Heart right ventricle (tissue), 16 donors: ENCODE data around the gene ZNF318. TPM values are rescaled to one million over a fixed set of nuclear protein-coding genes. Genes with fewer than 3 reads are reported as not detected.

ENCODE experiments used
- ATAC-seq, 8 donors: fragments of 200-7000 bp; cut with Tn5 transposase; one replicate each; pipeline ENCODE4 v1.9.1; 2020; ENCODE audit warnings: mild to moderate bottlenecking in 8 of 8, moderate library complexity in 8 of 8, moderate number of reproducible peaks in 1 of 8
- DNase-seq, 2 donors: peaks; one replicate each; pipeline ENCODE4 v3.0.0-alpha.2; 2020
- H3K27ac ChIP-seq, 10 donors: fragments of 200-600 bp; sonication (generic) in 2 of 10; one replicate each; pipeline versions ENCODE4 v1.5.0 to v1.8.0; 2020 to 2022; ENCODE audit warnings: mild to moderate bottlenecking in 3 of 10
- H3K27me3 ChIP-seq, 7 donors: fragments of 200-600 bp; one replicate each; pipeline ENCODE4 v1.8.0; 2021 to 2022; ENCODE audit warnings: mild to moderate bottlenecking in 2 of 7
- H3K36me3 ChIP-seq, 9 donors: fragments of 200-600 bp; sonication (generic) in 1 of 9; one replicate each; pipeline versions ENCODE4 v1.5.0 to v1.8.0; 2020 to 2022; ENCODE audit warnings: mild to moderate bottlenecking in 2 of 9
- H3K4me1 ChIP-seq, 9 donors: fragments of 200-600 bp; sonication (generic) in 1 of 9; one replicate each; pipeline versions ENCODE4 v1.5.0 to v1.8.0; 2020 to 2022; ENCODE audit warnings: mild to moderate bottlenecking in 4 of 9
- H3K4me3 ChIP-seq, 10 donors: fragments of 200-600 bp; sonication (generic) in 2 of 10; one replicate each; pipeline versions ENCODE4 v1.5.0 to v1.8.0; 2020 to 2022; ENCODE audit warnings: mild to moderate bottlenecking in 7 of 10, moderate library complexity in 2 of 10
- H3K9me3 ChIP-seq, 11 donors: fragments of 200-600 bp in 10 of 11; sonication (generic) in 2 of 11; one replicate each; pipeline versions ENCODE4 v1.5.0 to v1.8.0; 2013 to 2022; ENCODE audit warnings: mild to moderate bottlenecking in 2 of 11, control low read depth in 1 of 11, moderate library complexity in 1 of 11
- WGBS, 2 donors: extraction: QIAGEN DNeasy Blood & Tissue Kit; methylation state at CpG; one replicate each; pipeline ENCODE4 v1.1.7; 2013; ENCODE audit warnings: inconsistent platforms in 1 of 2; 5-methylcytosine and 5-hydroxymethylcytosine counted together
- intact Hi-C, 10 donors: fragments of 100-400 bp; cut with DNase I; formaldehyde crosslinking; loops; one replicate each; pipeline versions ENCODE4 v1.11.1 to v1.14.2; 2022
- polyA plus RNA-seq, 2 donors: library from polyadenylated mRNA; stranded (reverse); fragments of 200-250 nt; gene quantifications; one replicate each; pipeline ENCODE4 v1.2.3, GENCODE V29; 2013
- total RNA-seq, 10 donors: library from RNA; stranded (reverse); fragmentation: NEBNext Ultra II Directional in 3 of 10; extraction: Animal tissue kit (Norgen Biotek cat#: 25700) in 3 of 10; gene quantifications; one replicate each; pipeline versions ENCODE4 v1.2.1 to v1.2.4, GENCODE V29; 2021 to 2023
- TF ChIP-seq, protein P1 (sequence below), 9 donors: fragments of 200-600 bp; sonication (generic) in 2 of 9; IDR thresholded peaks; one replicate each; pipeline versions ENCODE4 v1.5.0 to v1.8.0; 2021 to 2022; ENCODE audit warnings: antibody characterized with exemption in 9 of 9, mild to moderate bottlenecking in 5 of 9, moderate library complexity in 1 of 9
- donor health status: Arrhythmogenic right ventricular cardiomyopathy.
- donor health status: ischemic (EF 13 %, LVEDD 7.1; RV severe dilation, severe dysfunction).
- donor health status: healthy with polysubstance abuse.
- donor health status: DM: no; HTN: yes; CAD: no.
- donor health status: DM: no; HTN: no; CAD: no.
- donor health status: ischemic (EF 25% LVEDD 6.9; RV normal size, moderate dysfunction).
- donor health status: ischemic (EF 25% LVEDD 5.7; RV mildly dilated, moderate dysfunction).
- donor health status: healthy.
- donor health status: DM: yes; HTN: yes; CAD: no.
- donor health status: Ischemic cardiomyopathy.
- donor health status: ischemic (EF 35%, LVEDD 5.7; RV mildly dilated, moderate dysfunction).
- donor health status: nonischemic (EF 11% LVEDD 7.7; RV severe dilation, severe dysfunction).
- donor health status: DM: yes; HTN: yes; CAD: no.
- donor health status: PGD.
- donor health status: ischemic (EF 29% LVEDD 5.4; RV normal size, mild dysfunction).
- donor health status: nonischemic (EF 23%, LVEDD 6.1; RV moderate dilation, normal function).

ZNF318 gene
- total and polyA plus RNA-seq, 12 donors: 3.4 to 20.4 (median 13.7) TPM

DNA sequence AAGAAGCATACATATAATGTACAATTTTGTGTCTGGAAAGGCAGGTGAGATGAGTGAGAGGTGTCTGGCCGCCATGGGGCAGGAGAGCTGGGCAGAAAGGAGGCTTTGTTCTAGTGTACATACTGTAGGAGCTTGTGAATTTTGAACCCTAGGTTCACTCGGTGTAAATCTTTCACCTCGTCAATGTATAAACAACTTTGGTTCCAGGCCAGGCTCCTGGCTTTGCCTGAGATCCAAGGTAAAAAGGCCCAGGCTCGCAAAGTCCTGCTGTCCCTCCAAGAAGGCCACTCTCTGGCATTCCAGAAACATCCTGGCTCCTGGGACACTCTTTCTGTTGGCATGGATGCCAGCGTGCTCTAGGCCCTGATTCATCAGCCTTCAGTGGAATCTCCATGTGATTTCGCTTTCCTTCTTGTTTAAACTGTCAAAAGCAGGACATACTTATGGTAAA lies 78.5 kb downstream of the ZNF318 start:
- DNase-seq (no peak), ATAC-seq (no peak)
- intact Hi-C loops: no loop called here
- Histone ChIP-seq H3K27me3 (peaks cover 0 to 9% (median 0%) of the 10 kb centered on the region in 7 donors), H3K36me3 (no peaks in the 10 kb centered on the region), H3K27ac (no peak overlapping the region), H3K9me3 (no peaks in the 10 kb centered on the region), H3K4me3 (no peak overlapping the region), H3K4me1 (no peaks in the 10 kb centered on the region)
- TF ChIP-seq, protein P1, sequence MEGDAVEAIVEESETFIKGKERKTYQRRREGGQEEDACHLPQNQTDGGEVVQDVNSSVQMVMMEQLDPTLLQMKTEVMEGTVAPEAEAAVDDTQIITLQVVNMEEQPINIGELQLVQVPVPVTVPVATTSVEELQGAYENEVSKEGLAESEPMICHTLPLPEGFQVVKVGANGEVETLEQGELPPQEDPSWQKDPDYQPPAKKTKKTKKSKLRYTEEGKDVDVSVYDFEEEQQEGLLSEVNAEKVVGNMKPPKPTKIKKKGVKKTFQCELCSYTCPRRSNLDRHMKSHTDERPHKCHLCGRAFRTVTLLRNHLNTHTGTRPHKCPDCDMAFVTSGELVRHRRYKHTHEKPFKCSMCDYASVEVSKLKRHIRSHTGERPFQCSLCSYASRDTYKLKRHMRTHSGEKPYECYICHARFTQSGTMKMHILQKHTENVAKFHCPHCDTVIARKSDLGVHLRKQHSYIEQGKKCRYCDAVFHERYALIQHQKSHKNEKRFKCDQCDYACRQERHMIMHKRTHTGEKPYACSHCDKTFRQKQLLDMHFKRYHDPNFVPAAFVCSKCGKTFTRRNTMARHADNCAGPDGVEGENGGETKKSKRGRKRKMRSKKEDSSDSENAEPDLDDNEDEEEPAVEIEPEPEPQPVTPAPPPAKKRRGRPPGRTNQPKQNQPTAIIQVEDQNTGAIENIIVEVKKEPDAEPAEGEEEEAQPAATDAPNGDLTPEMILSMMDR (IDR thresholded peaks at IDR 0.05): no peak
- 84 to 89% methylated on average over 6 of the region's 6 CpGs for WGBS, 2 donors

DNA sequence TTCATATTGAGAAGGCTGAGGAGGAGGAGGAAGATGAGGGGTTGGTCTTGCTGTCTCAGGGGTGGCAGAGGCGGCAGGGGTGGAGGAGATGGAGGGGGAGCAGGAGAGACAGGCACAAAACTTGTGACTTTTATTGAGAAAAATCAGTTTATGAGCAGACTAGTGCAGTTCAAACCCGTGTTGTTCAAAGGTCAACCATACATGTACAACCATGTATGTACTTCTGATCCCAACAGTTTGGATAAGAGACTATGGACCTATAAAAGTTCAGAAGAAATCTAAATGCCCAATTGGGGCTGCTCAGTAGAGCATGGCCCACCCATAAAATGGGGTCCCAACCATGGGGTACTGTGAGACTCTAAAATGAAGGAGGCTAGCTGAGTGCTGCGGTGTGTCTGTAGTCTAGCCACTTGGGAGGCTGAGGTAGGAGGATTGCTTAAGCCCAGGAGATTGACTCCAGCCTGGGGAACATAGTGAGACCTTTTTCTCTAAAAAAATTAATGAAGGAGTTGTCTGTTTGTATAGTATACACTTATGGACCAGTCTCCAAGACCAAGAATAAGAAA lies 79.0 kb downstream of the ZNF318 start:
- no peak overlapping the region for H3K27ac ChIP-seq
- peaks cover 0 to 14% (median 1%) of the 10 kb centered on the region in 7 donors for H3K27me3 ChIP-seq
- H3K36me3 ChIP-seq: no peaks in the 10 kb centered on the region
- no peak overlapping the region for H3K4me3 ChIP-seq
- ATAC-seq (no peak), DNase-seq (no peak)
- H3K4me1 ChIP-seq: no peaks in the 10 kb centered on the region
- H3K9me3 ChIP-seq: no peaks in the 10 kb centered on the region
- TF ChIP-seq, protein P1 (IDR thresholded peaks at IDR 0.05): no peak
- WGBS, 2 donors: 71 to 82% methylated on average over 3 of the region's 3 CpGs
- intact Hi-C loops: no loop called here

- H3K27ac ChIP-seq: no peak overlapping the region
- DNase-seq (no peak), ATAC-seq (no peak)
- intact Hi-C loops: no loop called here
- no peaks in the 10 kb centered on the region for H3K4me1 ChIP-seq
- H3K4me3 ChIP-seq: no peak overlapping the region
- 81 to 82% methylated on average over 7 of the region's 7 CpGs for WGBS, 2 donors
- no peaks in the 10 kb centered on the region for H3K9me3 ChIP-seq
- H3K36me3 ChIP-seq: no peaks in the 10 kb centered on the region
- peaks cover 0 to 38% (median 13%) of the 10 kb centered on the region in 7 donors for H3K27me3 ChIP-seq
- TF ChIP-seq, protein P1 (IDR thresholded peaks at IDR 0.05): no peak
Observed at GRCh38 chr6:43287717-43288679, 81.4 kb downstream of the ZNF318 start.

DNA sequence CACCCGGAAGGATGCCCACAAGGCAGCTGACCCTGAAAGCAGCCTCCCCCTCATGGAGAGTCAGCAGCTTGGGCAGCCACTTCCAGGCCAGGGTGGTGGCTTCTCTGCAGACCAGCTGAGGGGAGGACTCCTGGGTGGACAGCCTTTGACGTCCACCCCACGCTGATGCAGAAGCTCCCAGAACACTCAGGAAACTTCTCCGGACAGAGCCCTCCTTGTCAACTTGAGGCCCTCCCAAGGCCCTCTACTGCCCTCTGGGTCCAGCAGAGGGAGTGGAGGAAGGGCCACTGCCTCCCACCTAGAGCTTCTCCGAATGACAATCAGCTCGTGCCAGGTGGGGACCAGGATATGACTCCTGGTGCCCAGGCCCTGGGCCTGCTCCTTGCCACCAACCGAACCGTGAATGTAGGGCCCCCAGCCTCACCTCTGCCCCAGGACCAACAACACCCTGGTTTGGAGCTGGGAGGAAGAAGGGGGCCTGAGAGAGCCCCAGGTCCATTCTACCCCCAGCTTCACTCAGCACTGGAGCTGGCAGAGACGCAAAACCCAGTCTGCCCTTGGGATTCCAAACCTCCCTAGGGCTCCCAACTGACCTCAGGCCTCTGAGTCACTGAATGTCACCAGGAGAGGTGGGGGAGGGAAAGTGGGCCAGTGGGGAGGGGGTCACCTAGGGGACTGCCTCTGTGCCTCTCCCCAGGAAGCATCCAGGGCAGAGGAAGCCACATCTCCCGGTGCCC lies 82.3 kb downstream of the ZNF318 start:
- TF ChIP-seq, protein P1 (IDR thresholded peaks at IDR 0.05): peak in 4 of 9 donors; percentile 20 to 27 (median 24)
- no peaks in the 10 kb centered on the region for H3K9me3 ChIP-seq
- peaks cover 0 to 41% (median 13%) of the 10 kb centered on the region in 7 donors for H3K27me3 ChIP-seq
- H3K4me3 ChIP-seq: no peak overlapping the region
- WGBS, 2 donors: 63 to 66% methylated on average over 10 of the region's 10 CpGs
- peak in 4 of 8 donors; percentile 18 to 38 (median 27) for ATAC-seq
- no peak overlapping the region for H3K27ac ChIP-seq
- intact Hi-C loops: no loop called here
- H3K4me1 ChIP-seq: no peaks in the 10 kb centered on the region
- H3K36me3 ChIP-seq: no peaks in the 10 kb centered on the region
- DNase-seq: no peak
